Cardiac muscle cell (in vitro differentiated cells and primary cell): ENCODE results near the gene PINK1. TPM values are rescaled to one million over a fixed set of nuclear protein-coding genes. Genes with fewer than 3 reads are reported as not detected.
A peak's percentile ranks its signal among the peaks of the same experiment; 100 is the strongest.

Experiments used
- DNase-seq, 2 donors: peaks; one replicate each; pipeline versions ENCODE4 v3.0.0 to v3.0.0-alpha.2; 2010 to 2017; ENCODE audit warnings: low read depth in 1 of 2, low spot score in 1 of 2
- H3K27ac ChIP-seq: fragments of 200-600 bp; sonication (generic); 2 replicates; pipeline ENCODE4 v1.5.1; 2016
- H3K27me3 ChIP-seq: fragments of 200-600 bp; sonication (generic); 2 replicates; pipeline ENCODE4 v1.6.0; 2016; ENCODE audit warnings: control low read depth
- H3K36me3 ChIP-seq: fragments of 200-600 bp; sonication (generic); 2 replicates; pipeline ENCODE4 v1.5.1; 2016; ENCODE audit warnings: control low read depth
- H3K4me1 ChIP-seq: fragments of 200-600 bp; sonication (generic); 2 replicates; pipeline ENCODE4 v1.8.1; 2017; ENCODE audit warnings: low read depth, mild to moderate bottlenecking, mixed run types
- H3K4me3 ChIP-seq: fragments of 200-600 bp; sonication (generic); 2 replicates; pipeline ENCODE4 v1.5.1; 2016; ENCODE audit warnings: mild to moderate bottlenecking
- H3K9me3 ChIP-seq: fragments of 200-600 bp; sonication (generic); 2 replicates; pipeline ENCODE4 v1.5.1; 2017; ENCODE audit warnings: low read depth, mild to moderate bottlenecking, control low read depth
- polyA plus RNA-seq: library from polyadenylated mRNA; unstranded; fragments of >200 nt; fragmentation: Nextera tagmentation; extraction: Ambion mirVana; gene quantifications from 2 replicates; pipeline ENCODE4 v1.2.1, GENCODE V29; 2016
- total RNA-seq: library from RNA; depleted of rRNA; stranded (reverse); fragments of >200 nt; gene quantifications from 2 replicates; pipeline ENCODE4 v1.2.3, GENCODE V29; 2016
- TF ChIP-seq, protein P1 (sequence below): IDR thresholded peaks from 2 replicates; pipeline ENCODE4 v1.5.1; 2012; ENCODE audit warnings: low read depth, mild to moderate bottlenecking, low read length

PINK1 gene
- total and polyA plus RNA-seq, 2 experiments from 2014 or later = 135 to 179 TPM

DNA sequence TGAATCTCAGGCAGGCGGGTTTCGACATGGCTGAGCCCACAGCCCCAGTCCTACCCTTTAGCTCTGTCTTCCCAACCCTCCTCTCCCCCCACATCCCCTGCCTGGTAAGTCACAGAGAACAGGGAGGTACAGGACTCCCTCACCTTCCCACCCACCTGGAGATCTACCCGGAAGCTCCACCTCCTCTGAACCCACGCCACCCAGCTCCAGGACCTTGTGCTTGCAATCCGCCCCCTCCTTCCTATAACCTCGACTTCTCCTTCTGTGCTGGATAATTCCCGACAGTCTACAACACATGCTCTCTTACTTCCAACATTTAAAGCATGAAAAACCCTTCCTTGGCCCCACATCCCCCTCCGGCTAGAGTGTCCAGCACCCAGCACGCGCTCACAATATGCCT, 62.3 kb downstream of the PINK1 start:
- Histone ChIP-seq H3K9me3 (no peaks in the 10 kb centered on the region), H3K27ac (no peak overlapping the region), H3K4me3 (no peak overlapping the region), H3K4me1 (no peaks in the 10 kb centered on the region), H3K36me3 (no peaks in the 10 kb centered on the region), H3K27me3 (no peaks in the 10 kb centered on the region)
- no peak for DNase-seq
- TF ChIP-seq, protein P1, sequence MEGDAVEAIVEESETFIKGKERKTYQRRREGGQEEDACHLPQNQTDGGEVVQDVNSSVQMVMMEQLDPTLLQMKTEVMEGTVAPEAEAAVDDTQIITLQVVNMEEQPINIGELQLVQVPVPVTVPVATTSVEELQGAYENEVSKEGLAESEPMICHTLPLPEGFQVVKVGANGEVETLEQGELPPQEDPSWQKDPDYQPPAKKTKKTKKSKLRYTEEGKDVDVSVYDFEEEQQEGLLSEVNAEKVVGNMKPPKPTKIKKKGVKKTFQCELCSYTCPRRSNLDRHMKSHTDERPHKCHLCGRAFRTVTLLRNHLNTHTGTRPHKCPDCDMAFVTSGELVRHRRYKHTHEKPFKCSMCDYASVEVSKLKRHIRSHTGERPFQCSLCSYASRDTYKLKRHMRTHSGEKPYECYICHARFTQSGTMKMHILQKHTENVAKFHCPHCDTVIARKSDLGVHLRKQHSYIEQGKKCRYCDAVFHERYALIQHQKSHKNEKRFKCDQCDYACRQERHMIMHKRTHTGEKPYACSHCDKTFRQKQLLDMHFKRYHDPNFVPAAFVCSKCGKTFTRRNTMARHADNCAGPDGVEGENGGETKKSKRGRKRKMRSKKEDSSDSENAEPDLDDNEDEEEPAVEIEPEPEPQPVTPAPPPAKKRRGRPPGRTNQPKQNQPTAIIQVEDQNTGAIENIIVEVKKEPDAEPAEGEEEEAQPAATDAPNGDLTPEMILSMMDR = no peak

DNA sequence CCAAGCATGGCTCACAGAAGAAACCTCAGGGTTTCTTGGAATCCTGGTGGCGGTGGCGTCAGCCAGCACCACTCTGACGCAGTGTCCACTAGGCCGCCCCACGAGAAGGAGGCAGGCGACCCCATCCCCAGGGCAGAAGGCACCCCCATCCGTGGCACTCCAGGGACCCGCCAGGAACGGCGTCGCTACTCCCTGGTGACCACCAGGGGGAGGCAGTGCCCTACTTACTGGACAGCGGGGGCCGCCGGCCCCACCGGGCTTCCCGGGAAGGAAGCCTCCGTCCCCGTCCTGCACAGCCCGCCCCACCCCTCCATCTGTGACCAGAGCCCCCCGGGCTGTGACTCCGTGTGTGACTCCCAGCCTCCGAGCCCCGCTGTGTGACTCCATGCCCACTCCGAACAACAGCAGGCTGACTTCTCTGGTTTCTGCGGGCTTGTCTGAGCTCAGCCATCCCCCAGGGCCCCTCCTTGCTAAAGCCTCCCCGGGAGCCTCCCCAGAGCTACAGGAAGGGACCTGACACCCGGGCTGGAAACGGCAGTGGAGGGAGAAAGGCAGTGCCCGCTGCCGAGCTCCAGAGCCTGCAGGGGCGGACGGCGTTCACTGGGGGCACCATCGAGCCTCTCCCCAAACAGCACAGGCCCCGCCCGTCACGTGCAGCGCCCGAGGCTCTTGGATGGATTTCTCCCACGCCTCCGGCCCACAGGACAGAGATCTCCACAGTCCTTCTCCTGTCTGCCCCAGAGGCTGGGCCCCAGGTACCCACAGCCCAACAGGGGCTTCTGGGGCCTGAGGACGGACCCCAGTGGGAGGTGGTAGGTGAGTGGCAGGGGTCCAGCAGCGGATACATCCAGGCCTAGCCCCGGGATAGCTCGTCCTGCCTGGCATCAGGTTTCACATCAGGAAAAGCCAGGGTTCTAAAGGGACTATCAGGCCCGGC, 63.4 kb downstream of the PINK1 start:
- H3K9me3 ChIP-seq = no peaks in the 10 kb centered on the region
- H3K27me3 ChIP-seq = no peaks in the 10 kb centered on the region
- TF ChIP-seq, protein P1 = peak; percentile 75
- H3K4me1 ChIP-seq = no peaks in the 10 kb centered on the region
- no peaks in the 10 kb centered on the region for H3K36me3 ChIP-seq
- peak overlapping the region; percentile 39 for H3K4me3 ChIP-seq
- peak overlapping the region; percentile 88 for H3K27ac ChIP-seq
- peak; percentile 95 to 97 for DNase-seq

DNA sequence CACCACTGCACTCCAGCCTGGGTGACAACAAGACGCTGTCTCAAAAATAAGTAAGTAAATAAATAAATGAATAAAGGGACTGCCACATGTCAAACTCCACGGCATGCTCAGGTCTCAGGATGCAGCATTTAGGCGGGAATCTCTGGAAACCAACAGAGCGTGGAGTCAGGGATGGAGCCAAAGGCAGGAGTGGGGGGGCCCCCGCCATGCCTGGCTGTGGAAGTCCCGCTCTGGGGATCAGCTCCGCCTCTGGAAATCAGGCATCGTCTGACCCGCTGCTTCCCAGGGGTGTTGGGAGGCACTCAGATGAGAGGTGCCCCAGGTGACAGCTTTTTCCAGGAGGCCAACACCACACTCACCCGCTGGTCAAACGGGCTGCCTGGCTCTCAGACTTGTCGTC, 64.3 kb downstream of the PINK1 start:
- TF ChIP-seq, protein P1 = no peak
- Histone ChIP-seq H3K36me3 (no peaks in the 10 kb centered on the region), H3K27me3 (no peaks in the 10 kb centered on the region), H3K4me1 (no peaks in the 10 kb centered on the region), H3K9me3 (no peaks in the 10 kb centered on the region), H3K4me3 (no peak overlapping the region), H3K27ac (peak overlapping the region; percentile 88)
- peak in 1 of 2 donors; percentile 14 for DNase-seq

DNA sequence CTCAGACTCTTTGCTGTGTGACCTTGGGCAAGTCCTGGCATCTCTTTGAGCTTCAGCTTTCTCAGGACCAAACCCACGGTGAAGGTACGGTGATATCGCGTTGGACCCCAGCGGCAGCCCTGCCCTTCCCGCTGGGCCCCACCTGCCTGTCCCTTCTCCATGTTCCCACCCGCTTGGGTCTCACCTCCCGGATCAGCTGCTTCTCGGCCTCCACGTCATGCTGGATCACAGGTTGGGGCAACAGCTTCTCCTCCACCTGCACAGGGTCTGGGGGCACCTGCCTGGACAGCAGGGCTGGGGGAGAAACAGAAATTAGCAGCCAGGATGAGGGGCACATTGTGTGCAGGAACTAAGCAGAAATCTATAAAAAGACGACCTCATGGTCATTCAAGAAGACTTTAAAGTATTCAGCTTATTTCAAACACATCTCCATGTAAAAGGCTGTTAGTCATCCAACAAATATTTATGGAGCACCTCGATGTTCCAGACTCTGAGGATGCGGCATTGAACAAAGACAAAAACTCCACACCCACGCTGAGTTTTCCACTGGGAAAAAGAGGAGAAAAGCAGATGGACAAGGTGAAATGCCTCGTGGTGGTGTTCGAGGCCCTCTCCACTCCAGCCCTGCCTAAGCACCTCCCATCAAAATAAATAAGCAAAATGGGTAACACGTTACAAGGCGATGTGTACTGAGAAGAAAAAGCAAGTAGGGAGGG, 65.1 kb downstream of the PINK1 start:
- TF ChIP-seq, protein P1 = no peak
- Histone ChIP-seq H3K27me3 (no peaks in the 10 kb centered on the region), H3K4me3 (no peak overlapping the region), H3K9me3 (no peaks in the 10 kb centered on the region), H3K36me3 (no peaks in the 10 kb centered on the region), H3K27ac (no peak overlapping the region), H3K4me1 (no peaks in the 10 kb centered on the region)
- peak in 1 of 2 donors; percentile 19 for DNase-seq

DNA sequence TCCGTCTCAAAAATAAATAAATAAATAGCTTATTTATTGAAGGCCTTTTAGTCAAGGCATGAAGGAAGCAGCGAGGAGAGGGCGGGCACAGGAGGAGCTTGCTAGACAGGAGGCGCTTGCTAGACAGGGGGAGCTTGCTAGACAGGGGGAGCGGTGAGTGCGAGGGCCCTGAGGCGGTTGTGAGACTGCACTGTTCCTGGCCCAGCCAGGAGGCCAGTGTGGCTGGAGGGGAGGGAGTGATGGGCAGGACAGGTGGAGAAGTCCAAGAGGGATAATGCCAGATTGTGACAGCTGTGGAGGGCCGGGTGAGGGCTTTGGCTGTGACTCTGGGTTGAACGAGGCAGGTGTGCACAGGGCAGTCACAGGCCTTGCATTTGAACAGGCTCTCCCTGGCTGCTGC, 66.3 kb downstream of the PINK1 start:
- H3K4me3 ChIP-seq = no peak overlapping the region
- H3K36me3 ChIP-seq = no peaks in the 10 kb centered on the region
- TF ChIP-seq, protein P1 = no peak
- H3K9me3 ChIP-seq = no peaks in the 10 kb centered on the region
- DNase-seq = no peak
- H3K27ac ChIP-seq = no peak overlapping the region
- H3K4me1 ChIP-seq = no peaks in the 10 kb centered on the region
- no peaks in the 10 kb centered on the region for H3K27me3 ChIP-seq
